Fibroblast of lung (primary cell): Measurements from ENCODE around the gene ALKBH3. TPM values are rescaled to one million over a fixed set of nuclear protein-coding genes. Genes with fewer than 3 reads are reported as not detected.

Source experiments
- DNase-seq, 2 donors: peaks; one replicate each; pipeline versions ENCODE4 v3.0.0 to v3.0.0-alpha.2; 2010; ENCODE audit warnings: low read depth in 2 of 2
- H2AFZ ChIP-seq: 2 replicates; pipeline ENCODE4 v1.5.1; 2012; ENCODE audit warnings: low read length, control low read depth, inconsistent platforms
- H3K27ac ChIP-seq: 2 replicates; pipeline ENCODE4 v1.5.1; 2011; ENCODE audit warnings: low read length, control low read depth; ENCODE audit not compliant: insufficient read depth
- H3K27me3 ChIP-seq: 2 replicates; pipeline ENCODE4 v1.5.1; 2011; ENCODE audit warnings: mild to moderate bottlenecking, low read length; ENCODE audit not compliant: control insufficient read depth, insufficient read depth
- H3K36me3 ChIP-seq: 2 replicates; pipeline ENCODE4 v1.5.1; 2011; ENCODE audit warnings: low read length; ENCODE audit not compliant: control insufficient read depth, insufficient read depth
- H3K4me1 ChIP-seq: 2 replicates; pipeline ENCODE4 v1.5.1; 2011; ENCODE audit warnings: low read length; ENCODE audit not compliant: control insufficient read depth, insufficient read depth; ENCODE audit errors: extremely low read depth
- H3K4me2 ChIP-seq: 2 replicates; pipeline ENCODE4 v1.5.1; 2011; ENCODE audit warnings: low read length, control low read depth; ENCODE audit not compliant: insufficient read depth; ENCODE audit errors: extremely low read depth
- H3K4me3 ChIP-seq, 4 experiments: fragments of 200-600 bp in 1 of 4; sonication (generic) in 1 of 4; replicated peaks in 1 of 4; 2 replicates each; pipeline ENCODE4 v1.5.1; 2011 to 2016; ENCODE audit warnings: low read length in 4 of 4, low read depth in 3 of 4, mild to moderate bottlenecking in 3 of 4, control low read depth in 2 of 4, inconsistent platforms in 1 of 4, mixed read lengths in 1 of 4; ENCODE audit not compliant: insufficient read depth in 1 of 4; ENCODE audit errors: control extremely low read depth in 1 of 4
- H3K79me2 ChIP-seq: 2 replicates; pipeline ENCODE4 v1.5.1; 2012; ENCODE audit warnings: mild to moderate bottlenecking, low read length, inconsistent platforms; ENCODE audit not compliant: control insufficient read depth, insufficient read depth
- H3K9ac ChIP-seq: 2 replicates; pipeline ENCODE4 v1.5.1; 2011; ENCODE audit warnings: mild to moderate bottlenecking, low read length, control low read depth; ENCODE audit not compliant: insufficient read depth
- H3K9me3 ChIP-seq: 2 replicates; pipeline ENCODE4 v1.5.1; 2012; ENCODE audit warnings: low read depth, low read length; ENCODE audit not compliant: control insufficient read depth, insufficient read depth
- H4K20me1 ChIP-seq: 2 replicates; pipeline ENCODE4 v1.5.1; 2011; ENCODE audit warnings: low read length; ENCODE audit not compliant: control insufficient read depth, insufficient read depth; ENCODE audit errors: extremely low read depth
- CTCF ChIP-seq, 2 donors: IDR thresholded peaks in 1 of 2; conservative IDR thresholded peaks in 1 of 2; 1 replicate in 1 of 2; 2 replicates in 1 of 2; pipeline ENCODE4 v1.5.1; 2011 to 2012; ENCODE audit warnings: low read length in 2 of 2, control low read depth in 1 of 2, inconsistent platforms in 1 of 2, low read depth in 1 of 2, mild to moderate bottlenecking in 1 of 2
- EZH2 ChIP-seq: IDR thresholded peaks from 2 replicates; pipeline ENCODE4 v1.5.1; 2012; ENCODE audit warnings: low read length, control low read depth, mild to moderate bottlenecking; ENCODE audit errors: missing control alignments
- polyA plus RNA-seq, 2 donors: library from polyadenylated mRNA; depleted of rRNA in 1 of 2; stranded (reverse) in 1 of 2; unstranded in 1 of 2; fragments of >200 nt; gene quantifications; 2 replicates each; pipeline ENCODE4 v1.2.1, GENCODE V29; 2011 to 2012; ENCODE audit warnings: missing spikeins in 1 of 2
- total RNA-seq: library from RNA; depleted of rRNA; stranded (reverse); fragments of >200 nt; gene quantifications from 2 replicates; pipeline ENCODE4 v1.2.1, GENCODE V29; 2014

ALKBH3 gene
- total and polyA plus RNA-seq, 2 donors (not counting 1 experiment from before 2014, with no cell fraction given), result 39.0 to 56.1 TPM

GRCh38 chr11:43947815-43948214 lies 67.2 kb downstream of the ALKBH3 start:
- H3K9ac ChIP-seq, result no peak overlapping the region
- no peaks in the 10 kb centered on the region for H3K36me3 ChIP-seq
- no peaks in the 10 kb centered on the region for H3K9me3 ChIP-seq
- peaks cover 4% of the 10 kb centered on the region for H3K4me1 ChIP-seq
- peaks cover 25% of the 10 kb centered on the region for H3K27me3 ChIP-seq
- TF ChIP-seq CTCF (conservative IDR thresholded peaks at IDR 0.05 in 1 of 2, IDR thresholded peaks at IDR 0.05 in 1 of 2; ENCODE audit: low read depth in 1 of 2, low read length in 2 of 2) (no peak), EZH2 (no peak)
- no peaks in the 10 kb centered on the region for H3K79me2 ChIP-seq
- H3K4me2 ChIP-seq, result no peak overlapping the region
- no peak overlapping the region for H3K27ac ChIP-seq
- no peak for DNase-seq
- H3K4me3 ChIP-seq, result no peak overlapping the region
- H4K20me1 ChIP-seq, result no peaks in the 10 kb centered on the region
- no peak overlapping the region for H2AFZ ChIP-seq

GRCh38 chr11:43948341-43949225 lies 68.0 kb downstream of the ALKBH3 start:
- Histone ChIP-seq H4K20me1 (no peaks in the 10 kb centered on the region), H3K27me3 (peaks cover 19% of the 10 kb centered on the region), H3K4me3 (no peak overlapping the region), H3K27ac (no peak overlapping the region), H2AFZ (no peak overlapping the region), H3K9me3 (no peaks in the 10 kb centered on the region), H3K36me3 (no peaks in the 10 kb centered on the region), H3K4me2 (no peak overlapping the region), H3K79me2 (no peaks in the 10 kb centered on the region), H3K9ac (no peak overlapping the region), H3K4me1 (peaks cover 4% of the 10 kb centered on the region)
- TF ChIP-seq EZH2 (no peak), CTCF (conservative IDR thresholded peaks at IDR 0.05 in 1 of 2, IDR thresholded peaks at IDR 0.05 in 1 of 2; ENCODE audit: low read depth in 1 of 2, low read length in 2 of 2) (no peak)
- no peak for DNase-seq

- Histone ChIP-seq H3K9ac (no peak overlapping the region), H4K20me1 (no peaks in the 10 kb centered on the region), H2AFZ (no peak overlapping the region), H3K27me3 (peaks cover 9% of the 10 kb centered on the region), H3K9me3 (no peaks in the 10 kb centered on the region), H3K4me3 (no peak overlapping the region), H3K4me1 (peaks cover under 1% of the 10 kb centered on the region), H3K4me2 (no peak overlapping the region), H3K79me2 (no peaks in the 10 kb centered on the region), H3K27ac (no peak overlapping the region), H3K36me3 (no peaks in the 10 kb centered on the region)
- DNase-seq, result no peak
- TF ChIP-seq EZH2 (no peak), CTCF (conservative IDR thresholded peaks at IDR 0.05 in 1 of 2, IDR thresholded peaks at IDR 0.05 in 1 of 2; ENCODE audit: low read depth in 1 of 2, low read length in 2 of 2) (no peak)
Observed at GRCh38 chr11:43950311-43950855, 69.8 kb downstream of the ALKBH3 start.
